Stimulated activated CD8-positive, alpha-beta memory T cell treated with anti-CD3 and anti-CD28 coated beads, Interleukin-7, amount 100 ng/mL, for 24 hours (primary cell): ENCODE results near the gene SAP30BP.

Source experiments
- DNase-seq: peaks from one replicate; pipeline ENCODE4 v3.0.0-alpha.2; 2020; ENCODE audit warnings: low read depth

Gene SAP30BP

DNA sequence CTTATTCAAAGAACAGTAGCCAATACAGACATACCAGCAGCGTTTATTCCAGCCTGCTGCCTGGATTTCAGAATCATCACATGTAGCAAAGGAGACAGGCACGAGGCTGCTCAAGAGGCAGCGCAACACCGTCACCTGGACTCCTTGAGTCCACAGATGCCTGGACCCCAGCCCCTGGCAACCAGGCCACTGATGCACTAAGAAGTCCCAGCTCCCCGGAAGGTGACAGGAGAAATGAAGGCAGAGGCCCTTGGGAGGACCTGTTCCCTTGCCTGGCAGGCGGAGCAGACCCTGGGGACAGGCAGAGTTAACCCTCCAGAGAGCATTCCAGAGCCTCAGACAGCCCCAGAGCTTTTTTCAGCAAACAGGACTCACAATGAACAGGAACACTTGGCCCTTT is 17.5 kb upstream of the SAP30BP start:
- DNase-seq = no peak

DNA sequence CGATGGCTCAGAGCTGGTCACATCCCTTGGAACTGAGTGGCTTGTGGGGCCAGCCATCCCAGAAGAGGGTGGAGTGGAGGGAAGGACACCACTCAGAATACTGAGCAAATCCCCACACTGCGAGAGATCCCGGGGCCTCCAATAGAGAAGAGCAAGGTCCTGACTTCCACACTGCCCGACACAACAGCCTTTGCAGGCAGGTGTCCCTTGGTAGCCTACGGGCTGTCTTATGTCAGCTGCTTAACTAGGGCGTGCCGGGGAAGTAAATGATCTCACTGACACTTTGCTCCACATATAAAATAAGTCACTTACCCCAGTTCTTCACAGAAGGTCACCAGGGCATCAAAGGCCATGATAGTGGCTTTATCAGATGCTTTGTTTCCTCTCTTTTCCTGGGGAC is 16.3 kb upstream of the SAP30BP start:
- DNase-seq = no peak

GRCh38 chr17:75652341-75652740 is 14.8 kb upstream of the SAP30BP start:
- DNase-seq = no peak

GRCh38 chr17:75652934-75653549 is 14.1 kb upstream of the SAP30BP start:
- no peak for DNase-seq

DNA sequence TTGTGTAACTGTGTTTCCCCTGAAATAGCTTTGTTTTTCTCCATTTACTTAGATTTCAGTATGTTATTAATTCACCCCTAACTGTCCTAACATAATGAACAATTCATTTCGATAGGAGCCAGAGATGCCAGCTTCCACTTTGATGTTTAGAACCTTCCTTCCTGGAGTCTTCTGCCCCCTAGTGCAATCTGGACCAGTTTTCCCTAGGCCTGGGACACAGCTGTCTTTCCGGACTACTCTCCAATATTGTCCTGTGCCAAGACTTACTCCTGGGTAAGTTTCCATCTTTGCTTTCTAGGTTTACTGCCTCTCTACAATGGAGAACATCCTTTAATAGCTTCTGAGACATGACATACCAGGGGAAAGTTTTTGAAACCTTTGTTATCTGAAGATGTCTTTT is 13.0 kb upstream of the SAP30BP start:
- no peak for DNase-seq

- DNase-seq = no peak
Measured at GRCh38 chr17:75658237-75658636, 8.9 kb upstream of the SAP30BP start.

DNA sequence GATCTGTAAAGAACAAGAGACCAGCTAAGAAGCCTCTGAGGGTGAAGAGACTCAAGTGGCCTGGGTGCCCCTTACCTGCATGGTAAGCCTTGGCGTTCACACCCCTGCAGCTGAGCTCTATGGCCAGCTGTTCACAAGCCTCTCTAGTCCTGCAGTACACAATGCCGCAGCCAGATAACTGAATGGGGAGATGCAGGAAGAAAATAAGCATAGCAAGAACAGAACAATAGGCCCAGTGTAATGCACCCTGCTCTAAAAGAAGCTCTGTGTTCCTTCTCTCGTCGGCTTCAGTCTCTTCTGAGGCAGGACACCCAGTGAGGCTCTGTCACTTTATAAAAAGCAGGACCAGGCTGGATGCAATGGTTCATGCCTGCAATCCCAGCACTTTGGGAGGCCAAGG is 5.6 kb upstream of the SAP30BP start:
- DNase-seq = no peak

DNA sequence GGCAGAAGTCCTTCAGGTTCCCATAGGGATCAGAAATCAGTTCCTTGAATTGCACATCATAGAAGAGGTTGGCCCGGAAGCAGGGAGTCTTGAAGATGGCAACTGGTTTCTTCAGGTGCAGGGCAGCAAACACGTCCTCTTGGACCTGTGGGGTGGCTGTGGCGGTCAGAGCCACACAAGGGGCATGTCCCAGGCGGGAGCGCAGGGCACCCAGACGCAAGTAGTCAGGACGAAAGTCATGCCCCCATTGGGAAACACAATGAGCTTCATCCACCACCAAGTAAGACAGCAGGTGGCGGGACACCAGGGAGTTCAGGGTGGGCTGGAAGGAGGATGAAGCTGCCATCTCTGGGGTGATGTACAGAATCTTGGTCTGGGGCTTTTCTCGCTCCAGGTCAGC is 4.6 kb upstream of the SAP30BP start:
- DNase-seq = no peak

DNA sequence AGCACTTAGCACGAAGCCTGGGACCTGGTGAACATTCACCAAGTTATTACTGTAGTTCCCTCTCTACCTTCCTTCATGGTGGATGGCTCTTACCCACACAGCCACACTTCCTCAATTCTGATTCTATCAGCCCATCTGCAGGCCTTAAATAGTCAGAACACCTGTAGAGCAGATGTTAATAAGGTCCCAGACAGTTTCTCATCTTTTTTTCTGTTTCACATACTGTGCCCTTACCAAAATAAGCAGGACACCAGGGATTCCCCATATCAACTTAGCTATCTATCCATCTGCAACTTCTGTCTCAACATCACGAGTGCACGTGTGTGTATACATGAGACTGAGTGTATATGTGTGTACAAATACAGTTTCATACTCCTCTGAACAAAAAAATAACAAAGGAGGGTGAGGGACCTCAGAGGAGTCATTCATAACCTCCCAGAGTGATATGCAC is 3.0 kb upstream of the SAP30BP start:
- DNase-seq = no peak

- DNase-seq = no peak
Measured at GRCh38 chr17:75665981-75666380, 1.2 kb upstream of the SAP30BP start.

- DNase-seq = no peak
Measured at GRCh38 chr17:75667825-75668224, 687 bp downstream of the SAP30BP start.

DNA sequence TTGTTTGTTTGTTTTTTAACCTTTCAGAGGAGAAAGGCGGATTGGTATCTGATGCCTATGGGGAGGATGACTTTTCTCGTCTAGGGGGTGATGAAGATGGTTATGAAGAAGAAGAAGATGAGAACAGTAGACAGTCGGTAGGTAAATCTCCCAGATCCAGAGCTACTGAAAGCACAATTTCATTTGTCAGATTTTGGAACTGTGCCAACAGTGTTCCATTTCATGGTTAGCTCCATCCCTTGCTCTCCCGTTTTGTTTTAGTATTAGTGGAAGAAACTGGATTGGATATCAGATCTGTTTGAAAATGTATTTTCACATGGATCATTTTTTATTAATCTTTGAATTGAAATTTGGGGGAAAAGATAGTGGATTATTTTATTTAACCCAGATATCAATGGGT is 1.4 kb downstream of the SAP30BP start:
- DNase-seq = no peak

DNA sequence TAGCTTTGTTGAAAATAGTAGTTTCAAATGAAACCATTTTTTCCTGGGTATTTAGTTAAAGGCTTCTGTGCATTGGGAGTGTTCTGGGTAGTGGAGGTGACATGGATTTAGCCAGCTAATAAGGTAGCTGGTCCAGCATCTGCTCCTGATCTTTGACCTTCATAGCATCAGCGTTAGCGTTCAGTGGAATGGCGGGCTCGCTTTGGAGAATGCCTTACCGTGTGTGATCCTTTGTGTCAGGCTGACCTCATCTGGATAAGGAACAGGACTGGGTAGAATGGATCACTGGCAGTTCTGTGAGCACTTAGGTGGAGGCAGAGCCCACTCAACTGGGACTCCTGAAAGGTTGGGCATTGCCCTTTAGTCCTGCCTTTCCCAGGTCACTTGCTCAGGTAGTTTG is 3.7 kb downstream of the SAP30BP start:
- DNase-seq = no peak

- no peak for DNase-seq
Measured at GRCh38 chr17:75672011-75672410, 4.9 kb downstream of the SAP30BP start.

- DNase-seq = no peak
Measured at GRCh38 chr17:75673487-75673886, 6.3 kb downstream of the SAP30BP start.

DNA sequence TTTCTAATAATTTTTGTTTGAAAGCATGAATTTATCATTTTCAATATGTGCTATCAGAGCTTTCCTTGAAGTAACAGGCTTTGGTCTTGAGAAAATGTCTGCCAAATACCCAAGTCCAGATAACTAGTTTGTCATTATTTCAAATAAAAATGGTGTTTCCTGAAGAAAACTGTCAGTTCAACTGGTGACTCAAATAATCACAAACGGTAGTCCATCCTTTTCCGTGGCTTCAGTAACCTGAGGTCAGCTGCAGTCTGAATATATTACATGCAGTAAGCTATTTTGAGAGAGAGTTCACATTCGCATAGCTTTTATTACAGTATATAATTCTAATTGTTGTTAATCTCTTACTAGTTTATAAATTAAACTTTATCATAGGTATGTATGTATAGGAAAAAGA is 9.3 kb downstream of the SAP30BP start:
- no peak for DNase-seq

- no peak for DNase-seq
Measured at GRCh38 chr17:75679706-75680211, 12.6 kb downstream of the SAP30BP start.

GRCh38 chr17:75680431-75680830 is 13.3 kb downstream of the SAP30BP start:
- DNase-seq = no peak

DNA sequence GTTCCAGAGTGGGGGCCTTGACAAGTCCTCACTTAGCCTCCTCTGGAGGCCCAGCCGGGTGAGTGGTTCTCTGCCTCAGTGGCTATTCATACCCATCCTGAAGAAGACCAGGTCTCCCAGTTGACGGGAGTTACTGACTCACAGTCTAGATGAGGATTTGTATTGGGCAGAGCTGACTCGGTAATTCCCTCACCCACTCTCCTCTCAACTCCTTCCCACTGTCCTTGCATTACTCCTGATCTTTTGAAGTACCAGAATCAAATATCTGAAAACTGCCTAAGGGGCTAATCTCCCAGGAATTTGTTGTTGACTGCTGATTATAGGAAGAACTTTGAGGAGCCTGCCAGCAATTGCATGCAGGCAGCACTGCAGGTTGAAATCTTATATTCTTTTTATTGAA is 14.2 kb downstream of the SAP30BP start:
- DNase-seq = no peak

GRCh38 chr17:75683583-75683982 is 16.4 kb downstream of the SAP30BP start:
- no peak for DNase-seq

DNA sequence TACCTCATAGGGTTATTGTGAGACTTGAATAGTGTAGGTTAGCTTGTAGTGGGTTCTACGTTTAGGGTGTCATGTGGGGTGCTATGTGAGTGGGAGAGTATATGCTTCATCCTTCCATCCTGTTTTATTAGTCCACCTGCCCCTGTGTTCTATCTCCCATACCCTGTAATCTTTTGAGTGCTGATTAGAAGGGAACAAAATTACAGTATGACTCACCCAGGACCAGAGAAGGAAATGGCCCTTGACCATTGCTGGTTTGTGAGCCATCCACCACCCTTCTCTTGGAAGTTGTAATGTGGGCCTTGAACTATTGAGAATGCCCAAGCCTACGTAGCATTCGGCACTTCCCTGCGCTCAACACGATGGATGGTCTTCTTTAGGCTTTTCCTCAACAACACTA is 17.1 kb downstream of the SAP30BP start:
- no peak for DNase-seq

DNA sequence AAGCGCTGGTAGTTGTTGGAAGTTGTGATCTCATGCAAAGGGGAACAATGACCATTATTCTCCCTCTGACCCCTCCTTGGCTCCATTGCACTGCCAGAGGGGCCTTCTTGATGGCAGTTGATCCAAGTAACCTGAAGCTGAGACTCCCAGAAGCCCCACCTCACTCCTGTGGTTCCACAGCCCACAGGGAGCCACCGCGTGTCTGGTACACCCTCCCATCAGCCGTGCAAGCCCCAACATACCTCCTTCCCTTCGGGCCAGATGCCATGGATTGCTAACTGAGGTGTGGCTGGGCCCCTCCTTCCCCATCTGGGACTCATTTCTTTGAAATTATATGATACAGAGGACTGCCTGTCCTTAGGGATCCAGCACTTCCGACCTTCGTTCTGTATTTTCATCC is 17.8 kb downstream of the SAP30BP start:
- no peak for DNase-seq

GRCh38 chr17:75685499-75685898 is 18.4 kb downstream of the SAP30BP start:
- DNase-seq = no peak

DNA sequence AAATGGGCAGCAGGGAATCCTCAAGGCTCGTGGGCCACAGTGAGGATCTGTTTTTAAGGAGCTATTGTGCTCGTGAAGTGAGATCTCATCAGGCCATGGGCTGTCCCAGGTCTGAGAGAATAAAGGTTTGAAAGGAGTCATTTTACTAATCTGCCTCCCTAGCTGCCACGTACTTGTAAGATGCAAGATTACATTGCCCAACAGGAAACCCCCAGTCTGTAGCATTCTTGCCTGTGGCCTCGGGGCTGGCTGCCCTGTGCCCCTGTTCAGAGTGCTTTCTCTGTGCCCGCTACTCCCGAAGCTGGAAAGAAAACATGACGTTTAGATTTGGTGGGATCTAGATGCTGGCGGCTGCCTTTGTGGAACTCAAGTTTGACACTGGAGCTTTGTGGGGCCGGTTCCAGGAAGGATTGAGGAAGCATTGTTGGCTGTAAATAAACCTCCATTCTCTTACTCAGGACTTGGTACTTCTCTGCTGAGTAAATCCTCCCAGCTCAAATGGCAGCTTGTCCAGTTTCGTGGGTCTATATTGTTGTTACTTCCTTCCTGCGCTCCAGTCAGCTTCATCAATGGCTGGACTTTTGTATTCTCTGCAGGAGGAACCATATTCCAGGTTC is 21.2 kb downstream of the SAP30BP start:
- no peak for DNase-seq
